ENCODE results near the gene GTF2H4. TPM values are rescaled to one million over a fixed set of nuclear protein-coding genes. Genes with fewer than 3 reads are reported as not detected.
"Not testable (repeated sequence)": the region's sequence is repeated elsewhere in the genome, so short reads cannot be mapped to it uniquely, and the experiment has no call there.

The GTF2H4 gene
- total RNA-seq, 4 donors from 2014 or later = 9.4 to 16.4 (median 11.8) TPM

GRCh38 chr6:30917041-30917440 lies 9.0 kb downstream of the GTF2H4 start:
- Histone ChIP-seq H3K27me3 (no peaks in the 10 kb centered on the region), H3K4me3 (no peak overlapping the region), H3K27ac (no peak overlapping the region), H3K36me3 (peaks cover 0 to 69% of the 10 kb centered on the region in 2 donors), H3K9me3 (no peaks in the 10 kb centered on the region), H3K4me1 (peaks cover 3 to 32% (median 17%) of the 10 kb centered on the region in 3 donors)
- no peak for TF ChIP-seq POLR2A (IDR thresholded peaks at IDR 0.05)
- TF ChIP-seq EP300 (IDR thresholded peaks at IDR 0.05) = no peak
- no peak for TF ChIP-seq POLR2AphosphoS5 (IDR thresholded peaks at IDR 0.05)
- TF ChIP-seq, protein P1, sequence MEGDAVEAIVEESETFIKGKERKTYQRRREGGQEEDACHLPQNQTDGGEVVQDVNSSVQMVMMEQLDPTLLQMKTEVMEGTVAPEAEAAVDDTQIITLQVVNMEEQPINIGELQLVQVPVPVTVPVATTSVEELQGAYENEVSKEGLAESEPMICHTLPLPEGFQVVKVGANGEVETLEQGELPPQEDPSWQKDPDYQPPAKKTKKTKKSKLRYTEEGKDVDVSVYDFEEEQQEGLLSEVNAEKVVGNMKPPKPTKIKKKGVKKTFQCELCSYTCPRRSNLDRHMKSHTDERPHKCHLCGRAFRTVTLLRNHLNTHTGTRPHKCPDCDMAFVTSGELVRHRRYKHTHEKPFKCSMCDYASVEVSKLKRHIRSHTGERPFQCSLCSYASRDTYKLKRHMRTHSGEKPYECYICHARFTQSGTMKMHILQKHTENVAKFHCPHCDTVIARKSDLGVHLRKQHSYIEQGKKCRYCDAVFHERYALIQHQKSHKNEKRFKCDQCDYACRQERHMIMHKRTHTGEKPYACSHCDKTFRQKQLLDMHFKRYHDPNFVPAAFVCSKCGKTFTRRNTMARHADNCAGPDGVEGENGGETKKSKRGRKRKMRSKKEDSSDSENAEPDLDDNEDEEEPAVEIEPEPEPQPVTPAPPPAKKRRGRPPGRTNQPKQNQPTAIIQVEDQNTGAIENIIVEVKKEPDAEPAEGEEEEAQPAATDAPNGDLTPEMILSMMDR (IDR thresholded peaks at IDR 0.05) = no peak
- ATAC-seq = no peak
- WGBS, 2 donors (ENCODE audit: low coverage in 1 of 2) = 87 to 89% methylated on average over 4 to 5 of the region's 7 CpGs

DNA sequence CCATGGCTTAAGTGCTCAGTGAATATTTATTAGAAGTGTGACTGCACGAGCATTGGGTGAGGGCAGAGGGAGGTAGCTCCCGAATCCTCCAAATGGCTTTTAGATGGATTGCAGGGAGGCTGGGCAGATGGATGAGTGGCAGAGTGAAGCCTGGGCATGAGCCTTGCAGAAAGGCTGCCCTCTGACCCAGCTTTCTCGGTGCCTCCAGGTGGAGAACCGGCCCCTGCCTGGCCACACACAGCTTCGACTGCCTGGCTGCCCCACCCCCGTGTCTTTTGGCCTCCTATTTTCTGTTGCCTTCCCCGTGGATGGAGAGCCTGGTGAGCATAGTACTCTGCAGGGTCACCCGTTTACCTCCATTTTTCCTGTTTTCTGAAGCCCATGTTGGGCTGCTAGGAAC lies 9.5 kb downstream of the GTF2H4 start:
- WGBS, 2 donors (ENCODE audit: low coverage in 1 of 2) = 84 to 90% methylated on average over 6 of the region's 8 CpGs
- no peaks in the 10 kb centered on the region for H3K27me3 ChIP-seq
- no peak for ATAC-seq
- peaks cover 3 to 32% (median 17%) of the 10 kb centered on the region in 3 donors for H3K4me1 ChIP-seq
- TF ChIP-seq POLR2AphosphoS5 (IDR thresholded peaks at IDR 0.05) = no peak
- TF ChIP-seq, protein P1 (IDR thresholded peaks at IDR 0.05) = no peak
- no peak for TF ChIP-seq EP300 (IDR thresholded peaks at IDR 0.05)
- no peak for TF ChIP-seq POLR2A (IDR thresholded peaks at IDR 0.05)
- H3K4me3 ChIP-seq = no peak overlapping the region
- no peak overlapping the region for H3K27ac ChIP-seq
- peaks cover 0 to 69% of the 10 kb centered on the region in 2 donors for H3K36me3 ChIP-seq
- H3K9me3 ChIP-seq = no peaks in the 10 kb centered on the region

- H3K27ac ChIP-seq = no peak overlapping the region
- 82 to 94% methylated on average over 8 of the region's 8 CpGs for WGBS, 2 donors (ENCODE audit: low coverage in 1 of 2)
- no peak for ATAC-seq
- TF ChIP-seq, protein P1 (IDR thresholded peaks at IDR 0.05) = no peak
- TF ChIP-seq POLR2AphosphoS5 (IDR thresholded peaks at IDR 0.05) (no peak), POLR2A (IDR thresholded peaks at IDR 0.05) (no peak), EP300 (IDR thresholded peaks at IDR 0.05) (no peak)
- peaks cover 3 to 23% (median 14%) of the 10 kb centered on the region in 3 donors for H3K4me1 ChIP-seq
- H3K36me3 ChIP-seq = peaks cover 0 to 73% of the 10 kb centered on the region in 2 donors
- no peaks in the 10 kb centered on the region for H3K9me3 ChIP-seq
- no peaks in the 10 kb centered on the region for H3K27me3 ChIP-seq
- H3K4me3 ChIP-seq = no peak overlapping the region
Measured at GRCh38 chr6:30918670-30919069, 10.7 kb downstream of the GTF2H4 start.

DNA sequence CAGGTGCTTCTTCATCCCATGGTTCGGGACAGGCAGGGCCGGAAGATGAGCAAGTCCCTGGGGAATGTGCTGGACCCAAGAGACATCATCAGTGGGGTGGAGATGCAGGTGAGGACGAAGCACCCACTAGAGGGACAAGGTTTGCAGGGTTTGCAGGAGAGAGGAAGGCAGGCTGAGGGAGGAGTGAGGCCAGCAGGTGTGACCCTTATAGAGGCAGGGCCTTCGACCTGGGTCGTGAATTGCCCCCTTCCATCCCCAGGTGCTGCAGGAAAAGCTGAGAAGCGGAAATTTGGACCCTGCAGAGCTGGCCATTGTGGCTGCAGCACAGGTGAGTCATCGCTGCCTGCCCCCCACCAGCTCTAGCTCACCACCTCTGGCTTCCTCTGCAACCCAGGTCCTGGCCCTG lies 14.4 kb downstream of the GTF2H4 start:
- ATAC-seq = no peak
- Histone ChIP-seq H3K36me3 (peaks cover 0 to 96% of the 10 kb centered on the region in 2 donors), H3K27ac (no peak overlapping the region), H3K27me3 (no peaks in the 10 kb centered on the region), H3K4me3 (no peak overlapping the region), H3K4me1 (no peaks in the 10 kb centered on the region), H3K9me3 (no peaks in the 10 kb centered on the region)
- TF ChIP-seq, protein P1 (IDR thresholded peaks at IDR 0.05) = no peak
- TF ChIP-seq POLR2A (IDR thresholded peaks at IDR 0.05) (no peak), EP300 (IDR thresholded peaks at IDR 0.05) (no peak)
- 87% methylated on average over 3 of the region's 7 CpGs; no CpG with 5 or more reads in 1 of the 2 donors for WGBS, 2 donors (ENCODE audit: low coverage in 1 of 2)

DNA sequence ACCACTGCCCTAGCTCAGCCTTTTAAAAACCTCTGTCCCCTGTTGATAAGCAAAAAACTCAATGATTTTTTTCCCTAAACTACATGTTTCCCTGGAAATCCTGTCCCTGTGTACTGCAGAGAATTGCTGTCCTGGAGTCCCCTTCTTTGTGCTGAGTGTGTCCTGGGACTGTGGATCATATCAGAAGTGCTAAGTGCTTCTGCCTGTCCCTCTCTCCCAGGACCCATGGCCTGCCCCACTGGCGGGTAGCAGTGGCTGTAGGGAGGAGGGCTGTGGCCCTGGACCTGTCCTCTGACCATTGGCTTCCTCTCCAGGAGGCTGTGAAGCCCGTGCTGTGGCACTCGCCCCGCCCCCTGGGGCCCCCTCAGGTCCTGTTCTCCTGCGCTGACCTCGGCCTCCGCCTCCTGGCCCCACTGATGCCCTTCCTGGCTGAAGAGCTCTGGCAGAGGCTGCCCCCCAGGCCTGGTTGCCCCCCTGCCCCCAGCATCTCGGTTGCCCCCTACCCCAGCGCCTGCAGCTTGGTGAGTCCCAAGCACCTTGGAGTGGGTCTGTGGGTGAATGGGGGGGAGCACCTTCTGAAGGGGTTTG lies 16.1 kb downstream of the GTF2H4 start:
- not testable (repeated sequence) for H3K4me3 ChIP-seq, ATAC-seq, H3K4me1 ChIP-seq, H3K27ac ChIP-seq, H3K27me3 ChIP-seq, H3K9me3 ChIP-seq
- WGBS, 2 donors (ENCODE audit: low coverage in 1 of 2) = no CpG with 5 or more reads among the region's 9 CpGs
- peaks cover 0 to 79% of the 10 kb centered on the region in 2 donors for H3K36me3 ChIP-seq

All from gastroesophageal sphincter (tissue), 4 donors.